Activated T-cell treated with anti-CD3 and anti-CD28 coated beads for 24 hours (primary cell): ENCODE results near the gene SLC22A1.
"Not testable (repeated sequence)": the region's sequence is repeated elsewhere in the genome, so short reads cannot be mapped to it uniquely, and the experiment has no call there.

Experiments
- DNase-seq: peaks from one replicate; pipeline ENCODE4 v3.0.0-alpha.2; 2020; ENCODE audit warnings: low read depth

Gene SLC22A1

GRCh38 chr6:160137989-160138835 lies 16.6 kb downstream of the SLC22A1 start:
- DNase-seq, result peak; percentile 39

- DNase-seq, result no peak
Observed at GRCh38 chr6:160138839-160139419, 17.3 kb downstream of the SLC22A1 start.

GRCh38 chr6:160139420-160139851 lies 17.8 kb downstream of the SLC22A1 start:
- DNase-seq, result no peak

- DNase-seq, result not testable (repeated sequence)
Observed at GRCh38 chr6:160140493-160140892, 18.9 kb downstream of the SLC22A1 start.

- DNase-seq, result no peak
Observed at GRCh38 chr6:160141001-160141726, 19.5 kb downstream of the SLC22A1 start.

- DNase-seq, result no peak
Observed at GRCh38 chr6:160142115-160142715, 20.6 kb downstream of the SLC22A1 start.

- DNase-seq, result no peak
Observed at GRCh38 chr6:160146454-160147145, 25.0 kb downstream of the SLC22A1 start.

- DNase-seq, result no peak
Observed at GRCh38 chr6:160147146-160147536, 25.5 kb downstream of the SLC22A1 start.

- no peak for DNase-seq
Observed at GRCh38 chr6:160154471-160154870, 32.9 kb downstream of the SLC22A1 start.

- no peak for DNase-seq
Observed at GRCh38 chr6:160156842-160157241, 35.2 kb downstream of the SLC22A1 start.

- DNase-seq, result no peak
Observed at GRCh38 chr6:160160450-160160849, 38.8 kb downstream of the SLC22A1 start.

GRCh38 chr6:160160929-160161646 lies 39.5 kb downstream of the SLC22A1 start:
- DNase-seq, result no peak

GRCh38 chr6:160161647-160161986 lies 40.0 kb downstream of the SLC22A1 start:
- no peak for DNase-seq

- DNase-seq, result no peak
Observed at GRCh38 chr6:160162030-160162566, 40.5 kb downstream of the SLC22A1 start.

- DNase-seq, result no peak
Observed at GRCh38 chr6:160163425-160163824, 41.8 kb downstream of the SLC22A1 start.

- DNase-seq, result no peak
Observed at GRCh38 chr6:160163912-160164311, 42.3 kb downstream of the SLC22A1 start.

GRCh38 chr6:160165928-160166327 lies 44.3 kb downstream of the SLC22A1 start:
- not testable (repeated sequence) for DNase-seq

- no peak for DNase-seq
Observed at GRCh38 chr6:160167604-160168399, 46.2 kb downstream of the SLC22A1 start.

GRCh38 chr6:160170018-160170680 lies 48.5 kb downstream of the SLC22A1 start:
- DNase-seq, result no peak

GRCh38 chr6:160172704-160173103 lies 51.1 kb downstream of the SLC22A1 start:
- no peak for DNase-seq
